ENCODE measurements around the gene AFTPH. TPM values are rescaled to one million over a fixed set of nuclear protein-coding genes. Genes with fewer than 3 reads are reported as not detected.

Gene AFTPH
- total RNA-seq, 1 donor from 2014 or later, result 18.1 TPM

Other genes with a start within 250 kb of the AFTPH start
- gene LGALSL, start 70.2 kb upstream of the AFTPH start, total RNA-seq, result 3.6 and 7.8 TPM in 2 replicates
- gene SERTAD2, start 129.6 kb downstream of the AFTPH start, total RNA-seq, result 11.9 and 15.6 TPM in 2 replicates

All from glomerular endothelial cell (primary cell).